GM18502 (cell line): ENCODE results near the gene GNAT1.
"Not testable (repeated sequence)": the region's sequence is repeated elsewhere in the genome, so short reads cannot be mapped to it uniquely, and the experiment has no call there.

ENCODE experiments used
- ATAC-seq: cut with Tn5 transposase; IDR thresholded peaks from one replicate; pipeline ENCODE4 v1.9.1; 2021; ENCODE audit warnings: mild to moderate bottlenecking; ENCODE audit not compliant: unreplicated experiment, poor library complexity

Gene GNAT1

DNA sequence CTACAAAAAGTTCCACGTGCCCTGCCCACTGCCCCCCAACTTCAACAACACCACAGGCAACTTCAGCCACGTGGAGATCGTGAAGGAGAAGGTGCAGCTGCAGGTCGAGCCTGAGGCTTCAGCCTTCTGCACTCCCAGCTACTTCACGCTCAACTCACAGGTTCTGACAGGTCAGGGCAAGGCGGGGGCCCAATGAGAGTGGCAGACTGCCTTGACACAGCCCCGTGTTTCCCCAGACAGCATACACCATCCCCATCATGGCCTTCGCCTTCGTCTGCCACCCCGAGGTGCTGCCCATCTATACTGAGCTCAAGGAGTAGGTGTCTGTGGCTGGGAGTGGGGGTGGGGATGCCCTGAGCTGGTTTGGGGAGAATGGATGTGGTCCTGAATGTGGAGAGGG is 26.3 kb downstream of the GNAT1 start:
- no peak for ATAC-seq

- ATAC-seq, result no peak
These were observed 27.0 kb downstream of the GNAT1 start for GRCh38 chr3:50218448-50218847.

DNA sequence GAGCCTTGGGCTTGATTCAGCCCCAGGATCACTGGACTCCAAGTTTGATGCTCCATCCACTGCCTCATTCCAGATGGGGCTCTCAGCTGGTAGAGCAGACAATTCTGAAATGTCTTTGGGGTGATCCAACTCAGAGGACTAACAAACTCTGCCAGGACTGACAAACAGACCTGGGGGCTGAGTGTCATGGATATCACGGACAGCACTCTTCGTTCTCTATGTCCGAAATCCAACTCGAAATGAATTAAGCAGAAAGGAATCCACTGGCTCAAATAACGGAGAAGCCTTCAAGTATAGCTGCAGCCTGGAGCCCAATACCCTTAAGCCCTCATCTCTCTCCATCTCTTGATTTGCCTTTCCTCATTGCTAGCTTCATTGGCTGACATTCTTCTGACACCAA is 27.9 kb downstream of the GNAT1 start:
- ATAC-seq, result no peak

- no peak for ATAC-seq
These were observed 28.7 kb downstream of the GNAT1 start for GRCh38 chr3:50220109-50220508.

DNA sequence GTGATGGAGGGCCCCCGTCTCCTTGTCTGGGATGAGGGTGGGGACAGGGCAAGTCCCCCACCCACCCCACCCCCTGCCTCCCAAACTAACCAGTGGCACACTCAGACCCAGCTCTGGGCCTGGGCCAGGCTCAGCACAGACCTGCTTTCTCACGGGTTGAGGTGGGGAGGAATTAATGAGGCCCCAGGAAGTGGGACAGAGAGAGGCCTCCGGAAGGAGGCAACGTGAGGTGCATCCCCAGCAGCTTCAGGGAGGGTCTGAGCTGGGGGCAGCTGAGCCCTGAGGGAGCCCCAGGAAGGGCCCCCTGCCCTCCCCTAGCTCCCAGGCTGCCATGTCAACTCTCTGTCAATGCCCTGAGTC is 29.6 kb downstream of the GNAT1 start:
- ATAC-seq, result no peak

DNA sequence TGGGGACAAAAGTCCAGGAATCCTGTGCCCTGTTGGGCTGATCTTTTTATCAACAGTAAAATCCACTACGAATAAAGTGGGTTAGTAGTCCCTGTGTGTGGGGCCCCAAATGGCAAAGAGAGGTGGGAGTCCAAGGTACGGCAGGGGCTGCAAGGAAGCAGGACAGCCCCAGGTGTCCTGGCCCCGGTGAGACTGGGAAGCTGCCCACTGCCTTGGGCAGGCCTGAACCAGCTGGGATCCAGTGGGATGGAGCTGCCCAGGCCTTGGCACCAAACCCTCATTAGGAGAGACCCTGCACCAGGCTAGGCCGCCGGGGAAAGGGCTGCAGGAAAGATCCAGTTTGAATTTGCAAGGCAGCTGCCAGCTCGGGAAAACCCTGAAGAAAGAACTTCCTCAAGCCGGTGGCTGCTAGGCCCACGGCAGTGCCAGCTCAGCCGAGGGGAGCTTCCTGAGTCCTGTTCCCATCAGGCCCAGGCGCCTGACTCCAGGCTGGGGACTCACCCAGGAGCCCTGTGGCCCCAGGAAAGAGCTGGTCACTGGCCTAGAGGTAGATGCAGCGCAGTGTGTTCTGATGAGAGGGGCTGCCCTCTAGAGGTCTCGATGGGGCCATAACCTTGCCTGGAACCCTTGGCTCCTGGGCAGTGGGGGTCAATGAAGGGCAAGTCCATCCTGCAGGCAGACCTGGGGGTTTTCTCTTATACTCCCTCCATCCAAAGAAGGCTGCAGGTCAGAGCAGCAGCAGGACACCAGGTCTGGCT is 30.2 kb downstream of the GNAT1 start:
- ATAC-seq, result no peak

GRCh38 chr3:50222169-50222528 is 30.7 kb downstream of the GNAT1 start:
- no peak for ATAC-seq

- no peak for ATAC-seq
These were observed 33.2 kb downstream of the GNAT1 start for GRCh38 chr3:50224639-50225038.

DNA sequence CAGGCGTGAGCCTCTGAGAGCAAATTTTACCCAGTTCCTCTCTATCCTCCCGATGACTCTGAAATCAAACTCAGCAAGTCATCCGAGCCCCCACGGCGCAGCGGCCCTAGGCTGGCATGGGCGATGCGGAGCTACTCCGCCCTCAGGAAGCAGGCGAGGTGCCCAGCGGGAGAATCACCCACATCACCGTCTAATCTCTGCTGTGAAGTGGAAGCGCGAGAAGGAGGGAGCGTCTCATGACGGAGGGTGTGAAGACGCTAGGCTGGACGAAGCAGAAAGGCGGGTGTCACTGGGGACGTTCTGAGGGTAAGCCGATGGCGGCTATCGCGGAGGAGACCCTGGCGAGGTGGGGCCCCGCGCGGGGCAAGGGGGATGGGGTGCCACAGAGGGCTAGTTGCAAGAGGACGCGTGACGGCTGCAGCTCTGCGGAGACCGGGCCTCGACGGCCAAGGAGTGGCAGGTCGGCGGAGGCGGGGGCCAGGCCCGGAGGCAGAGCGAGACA is 35.5 kb downstream of the GNAT1 start:
- ATAC-seq, result no peak

DNA sequence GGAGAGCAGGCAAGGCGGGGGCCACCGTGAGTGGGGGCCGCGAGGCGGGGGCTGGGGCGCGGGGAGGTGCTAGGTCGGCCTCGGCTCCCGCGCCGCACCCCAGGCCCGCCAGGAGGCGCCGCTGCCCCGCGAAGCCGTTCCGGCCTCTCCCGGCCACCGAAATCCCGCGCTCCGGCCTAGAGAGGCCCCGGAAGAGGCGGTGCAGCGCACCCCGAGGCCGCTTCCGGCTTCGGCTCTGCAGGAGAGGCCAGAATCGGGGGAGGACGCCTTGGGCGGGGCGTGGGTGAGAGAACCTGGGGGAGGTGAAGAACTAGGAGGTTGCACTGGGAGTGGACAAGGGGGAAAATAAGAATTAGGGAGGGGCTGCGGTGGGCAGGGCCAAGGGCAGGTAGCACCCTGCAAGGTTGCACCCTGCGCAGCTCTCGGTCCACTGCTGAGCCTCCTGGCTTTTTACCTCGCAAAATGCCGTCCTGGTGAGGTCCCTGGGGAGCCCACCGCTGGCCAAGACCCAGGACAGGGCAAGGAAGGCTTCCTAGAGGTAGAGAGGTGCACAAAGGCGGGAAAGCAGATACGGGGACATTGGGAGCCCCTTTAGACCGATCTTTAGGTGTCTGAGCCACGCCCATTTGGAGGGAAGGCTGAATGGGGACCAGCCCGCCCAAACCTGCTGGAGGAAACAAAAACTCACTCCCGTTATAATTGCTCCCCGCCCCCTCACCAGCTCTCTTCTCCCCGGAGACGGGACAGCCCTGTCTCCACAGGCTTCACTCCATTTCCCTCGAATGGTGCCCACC is 36.2 kb downstream of the GNAT1 start:
- peak; percentile 87 for ATAC-seq

GRCh38 chr3:50228184-50228763 is 36.9 kb downstream of the GNAT1 start:
- ATAC-seq, result not testable (repeated sequence)

DNA sequence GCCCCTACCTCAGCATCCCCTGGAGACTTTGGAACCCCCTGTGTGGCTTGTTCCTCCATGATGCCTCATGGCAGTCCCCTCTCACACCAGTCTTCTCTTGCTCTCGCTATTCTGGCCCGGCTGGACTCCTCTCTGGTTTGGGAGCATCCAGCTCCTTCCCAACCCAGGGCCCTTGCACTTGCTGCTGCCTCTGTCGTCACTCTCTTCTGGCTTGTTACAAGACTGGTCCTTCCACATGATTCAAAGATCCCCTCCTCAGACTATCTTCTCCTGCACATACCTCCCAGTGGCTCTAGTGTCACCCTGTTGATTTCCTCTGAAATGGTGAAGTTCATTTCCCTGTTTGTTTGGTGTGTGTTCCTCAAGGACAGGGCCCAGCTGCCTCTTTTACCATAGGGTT is 38.1 kb downstream of the GNAT1 start:
- ATAC-seq, result no peak

- no peak for ATAC-seq
These were observed 38.8 kb downstream of the GNAT1 start for GRCh38 chr3:50230104-50230793.

GRCh38 chr3:50230794-50231125 is 39.4 kb downstream of the GNAT1 start:
- ATAC-seq, result no peak

DNA sequence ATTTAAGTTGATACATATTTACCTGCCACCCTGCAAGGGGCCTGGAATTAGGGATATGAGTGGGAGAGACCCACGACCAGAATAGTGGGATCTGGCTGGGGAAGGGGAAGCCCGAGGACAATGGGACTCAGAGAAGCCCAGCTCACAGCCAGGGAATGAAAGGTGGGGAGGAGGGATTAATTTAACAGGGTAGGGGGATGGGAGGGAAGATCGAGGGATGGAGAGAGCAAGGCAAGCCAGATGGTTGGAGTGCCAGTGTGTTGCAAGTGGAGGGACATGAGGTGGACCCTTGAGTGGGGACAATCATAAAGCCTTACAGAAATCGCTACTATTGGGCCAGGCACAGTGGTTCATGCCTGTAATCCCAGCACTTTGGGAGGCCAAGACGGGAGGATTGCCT is 40.2 kb downstream of the GNAT1 start:
- no peak for ATAC-seq

DNA sequence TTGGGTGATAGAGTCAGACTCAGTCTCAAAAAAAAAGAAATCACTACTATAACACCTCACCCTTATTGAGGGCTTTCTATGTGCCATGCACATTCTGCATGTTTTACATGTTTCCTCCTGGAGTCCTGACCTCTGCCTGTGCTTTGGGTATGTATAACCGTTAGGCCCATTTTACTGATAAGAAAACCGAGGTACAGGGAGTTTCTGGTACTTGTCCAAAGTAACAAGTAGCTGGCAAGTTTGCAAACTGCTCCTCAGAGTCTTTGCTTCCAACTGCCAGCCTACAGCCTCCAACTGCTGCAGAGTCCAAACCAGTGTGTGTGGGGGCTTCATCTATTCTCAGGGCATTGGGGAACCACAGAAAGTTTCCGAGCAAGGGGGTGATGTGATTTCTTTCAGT is 40.9 kb downstream of the GNAT1 start:
- ATAC-seq, result no peak

- no peak for ATAC-seq
These were observed 41.8 kb downstream of the GNAT1 start for GRCh38 chr3:50233176-50233575.

GRCh38 chr3:50235716-50236483 is 44.5 kb downstream of the GNAT1 start, which contains the start of gene GNAI2:
GNAI2 (plus strand) TSS chr3:50236204; CDS start chr3:50236336, 132 bp downstream.
- ATAC-seq, result peak; percentile 90

GRCh38 chr3:50236484-50237132 is 45.2 kb downstream of the GNAT1 start:
- ATAC-seq, result no peak
